LHCN-M2 (cell line): Measurements from ENCODE around the gene FARP1. TPM values are rescaled to one million over a fixed set of nuclear protein-coding genes. Genes with fewer than 3 reads are reported as not detected.

Experiments used
- DNase-seq: peaks from one replicate; pipeline ENCODE4 v3.0.0-alpha.2; 2012; ENCODE audit warnings: low read depth
- total RNA-seq: library from RNA; depleted of rRNA; stranded (reverse); fragments of >200 nt; gene quantifications from 2 replicates; pipeline ENCODE4 v1.2.3, GENCODE V29; 2014

Gene FARP1
- total RNA-seq, 1 experiment from 2014 or later = 15.8 TPM

DNA sequence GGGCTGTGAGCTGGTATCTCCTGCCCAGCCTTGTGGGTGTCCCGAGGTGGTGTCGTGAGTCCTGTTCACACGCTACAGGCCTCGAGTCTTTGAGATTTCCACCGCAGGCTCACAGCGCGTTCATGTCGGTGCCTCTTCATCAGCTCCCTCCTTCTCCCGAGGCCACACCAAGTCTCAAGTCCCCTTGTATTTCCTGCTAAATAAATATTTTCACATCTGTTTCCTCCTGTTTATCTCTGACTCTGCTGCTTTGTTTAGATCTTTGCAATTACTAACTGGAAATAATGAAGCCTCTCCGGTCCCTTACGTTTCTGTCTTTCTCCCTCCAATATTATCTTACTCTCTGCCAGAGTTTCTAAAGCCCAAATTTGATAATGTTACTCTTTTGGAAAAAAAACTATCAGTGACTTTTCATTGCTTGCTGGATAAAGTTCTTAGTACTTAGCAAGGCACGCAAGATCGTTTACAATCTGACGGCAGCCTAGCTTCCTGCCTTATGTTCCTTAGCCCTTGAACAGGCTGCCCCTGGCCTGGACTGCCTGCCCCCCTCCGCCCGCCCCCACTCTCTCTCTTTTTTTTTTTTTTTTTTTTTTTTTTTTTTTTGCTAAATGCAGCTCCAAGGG lies 164.7 kb downstream of the FARP1 start:
- DNase-seq = no peak

- no peak for DNase-seq
These were observed 165.4 kb downstream of the FARP1 start for GRCh38 chr13:98308086-98308911.

DNA sequence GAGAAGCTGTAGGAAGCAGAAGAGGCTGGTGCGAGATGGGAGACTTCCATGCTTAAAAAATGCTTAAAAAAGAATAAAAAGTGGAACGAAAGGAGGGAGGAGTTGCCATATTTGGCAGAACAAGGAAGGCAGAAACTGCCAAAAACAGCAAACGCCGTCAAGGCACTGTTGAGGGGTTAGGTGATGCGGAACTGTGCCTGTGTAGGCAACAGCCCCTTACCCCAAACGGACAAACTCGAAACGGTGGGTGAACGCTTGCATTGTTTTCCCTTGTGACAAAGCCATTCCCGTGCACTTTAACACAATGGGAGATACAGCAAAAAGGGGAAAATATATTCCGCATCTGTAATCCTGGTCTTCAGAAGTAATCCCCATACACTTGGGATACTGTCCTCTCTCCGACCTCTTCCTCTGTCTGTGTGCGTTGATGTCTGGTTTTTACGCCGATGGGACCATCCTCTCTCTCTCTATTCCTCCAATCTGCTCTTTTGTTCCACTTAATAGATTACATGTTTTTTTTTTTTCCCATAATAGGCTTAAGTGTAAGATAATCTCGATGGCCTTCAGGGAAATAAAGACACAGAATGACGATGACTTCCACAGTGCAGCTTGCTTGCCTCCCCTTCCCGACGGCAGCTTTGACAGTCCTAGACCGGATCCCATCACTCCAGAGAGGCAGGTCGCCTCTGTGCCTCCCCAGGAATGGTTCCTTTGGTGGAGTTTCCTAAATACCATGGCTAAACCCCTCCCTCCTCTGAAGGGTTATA lies 166.9 kb downstream of the FARP1 start:
- no peak for DNase-seq

DNA sequence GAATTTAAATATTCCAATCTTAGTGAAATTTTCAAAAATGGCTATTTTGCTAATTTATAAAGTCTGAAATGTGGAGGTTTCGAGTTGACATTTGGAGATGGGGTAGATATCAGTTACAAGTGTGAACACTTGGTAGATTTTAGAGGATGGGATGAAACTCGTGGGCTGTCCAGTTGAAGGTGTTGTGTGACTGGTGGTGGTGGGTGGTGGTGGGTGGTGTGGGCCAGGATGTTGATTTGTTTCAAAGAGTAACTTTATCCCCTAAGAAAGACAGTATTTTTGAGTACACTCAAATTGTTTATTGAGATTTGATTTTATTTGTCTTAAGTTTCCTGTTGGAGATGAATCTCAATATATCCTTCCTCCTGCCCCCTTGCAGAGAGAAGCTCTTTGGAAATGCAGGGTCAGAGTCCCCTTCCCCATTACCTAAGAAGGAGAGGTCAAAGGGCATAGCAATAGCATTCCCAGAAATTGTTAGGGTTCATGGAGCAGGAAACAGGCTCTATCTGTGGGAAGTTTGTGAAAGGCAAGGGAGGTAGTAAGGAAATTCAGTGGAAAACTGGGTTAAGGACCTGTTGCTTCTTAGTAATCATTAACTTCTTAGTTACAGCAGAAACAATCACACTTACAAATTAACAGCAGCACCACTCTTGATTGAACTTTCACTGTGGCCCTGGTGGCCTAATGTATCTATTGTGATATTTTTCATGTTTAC lies 167.7 kb downstream of the FARP1 start:
- no peak for DNase-seq

DNA sequence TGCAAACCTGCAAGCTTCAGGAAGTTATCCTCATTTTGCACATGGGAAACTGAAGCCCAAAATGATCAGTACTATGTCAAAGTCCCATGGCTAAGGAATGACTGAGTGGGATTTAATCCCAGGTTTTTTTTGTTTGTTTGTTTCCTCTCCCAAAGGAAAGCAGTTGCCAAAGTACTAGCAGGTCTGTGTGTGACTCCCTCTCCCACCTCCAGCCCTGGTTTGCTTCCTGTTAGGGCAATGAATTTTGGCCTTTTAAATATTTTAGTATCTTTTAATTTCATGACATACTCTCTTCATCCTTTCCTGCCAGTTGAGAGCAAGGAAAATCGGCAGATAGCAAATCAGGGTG lies 168.3 kb downstream of the FARP1 start:
- no peak for DNase-seq

DNA sequence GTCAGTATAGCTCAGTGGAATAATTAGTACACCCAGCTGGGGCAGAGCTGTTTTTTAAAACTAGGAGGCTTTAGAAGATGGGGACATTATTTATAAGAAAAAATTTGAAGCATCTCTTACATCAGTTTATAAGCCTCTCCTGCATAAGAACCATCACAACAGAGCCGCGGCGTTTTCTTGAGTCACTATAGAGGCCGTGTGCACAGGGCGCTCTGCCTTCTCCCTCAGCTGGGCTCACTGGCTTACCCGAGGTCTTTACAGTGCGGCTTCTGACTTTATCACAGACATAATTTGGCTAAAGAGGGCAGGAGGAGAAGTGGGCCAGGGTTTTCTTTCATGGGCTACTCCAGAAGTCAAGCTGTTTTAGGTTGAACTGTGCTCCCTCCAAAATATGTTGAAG lies 169.7 kb downstream of the FARP1 start:
- no peak for DNase-seq

DNA sequence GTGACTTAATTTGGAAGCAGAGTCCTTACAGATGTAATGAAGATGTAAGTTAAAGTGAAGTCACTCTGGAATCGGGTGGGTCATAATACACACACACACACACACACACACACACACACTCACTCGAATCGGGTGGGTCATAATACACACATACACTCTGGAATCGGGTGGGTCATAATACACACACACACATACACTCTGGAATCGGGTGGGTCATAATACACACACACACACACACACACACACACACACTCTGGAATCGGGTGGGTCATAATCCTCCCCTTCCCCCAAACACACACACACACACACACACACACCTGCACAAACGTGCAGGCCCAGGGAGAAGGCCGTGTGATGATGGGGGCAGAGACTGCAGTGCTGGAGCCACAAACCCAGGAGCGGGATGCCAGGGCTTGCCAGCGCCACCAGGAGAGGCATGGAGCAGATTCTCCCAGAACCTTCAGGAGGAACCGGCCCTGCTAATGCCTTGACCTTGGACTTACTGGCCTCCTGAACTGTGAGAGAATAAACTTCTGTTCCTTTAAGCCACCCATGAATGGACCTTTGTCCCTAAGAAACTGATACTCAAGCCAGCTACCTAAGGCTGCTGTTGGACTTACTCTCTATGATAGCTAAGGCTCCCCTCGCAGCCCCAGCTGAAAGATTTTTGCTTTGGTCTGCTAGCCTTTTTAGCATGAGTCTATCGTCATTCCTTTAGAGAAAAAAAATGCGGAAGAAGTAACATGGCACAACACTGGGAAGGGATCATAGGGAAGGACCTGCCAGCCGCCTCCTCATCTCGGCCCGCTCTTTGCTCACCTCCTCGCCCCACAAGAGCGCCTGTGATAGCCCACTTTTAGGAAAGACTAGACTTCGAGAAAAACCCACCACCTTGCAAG lies 170.4 kb downstream of the FARP1 start:
- DNase-seq = no peak

DNA sequence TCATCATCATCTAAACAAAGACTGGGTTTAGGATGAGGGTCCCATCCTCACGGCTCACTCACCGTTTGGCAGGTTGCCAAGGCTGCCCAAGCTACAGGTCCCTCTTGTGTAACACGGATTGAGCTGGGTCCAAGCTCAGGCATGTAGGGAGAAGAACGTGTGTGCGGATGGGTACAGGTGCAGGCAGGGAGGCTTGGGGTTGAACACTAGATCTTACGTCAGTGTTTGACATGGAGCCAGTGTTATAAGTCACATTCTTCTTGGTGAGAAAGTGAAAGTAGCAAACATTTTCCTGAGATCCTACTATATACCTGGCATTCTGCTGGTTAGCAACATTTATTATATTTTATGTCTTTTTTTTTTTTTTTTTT lies 171.0 kb downstream of the FARP1 start:
- no peak for DNase-seq

DNA sequence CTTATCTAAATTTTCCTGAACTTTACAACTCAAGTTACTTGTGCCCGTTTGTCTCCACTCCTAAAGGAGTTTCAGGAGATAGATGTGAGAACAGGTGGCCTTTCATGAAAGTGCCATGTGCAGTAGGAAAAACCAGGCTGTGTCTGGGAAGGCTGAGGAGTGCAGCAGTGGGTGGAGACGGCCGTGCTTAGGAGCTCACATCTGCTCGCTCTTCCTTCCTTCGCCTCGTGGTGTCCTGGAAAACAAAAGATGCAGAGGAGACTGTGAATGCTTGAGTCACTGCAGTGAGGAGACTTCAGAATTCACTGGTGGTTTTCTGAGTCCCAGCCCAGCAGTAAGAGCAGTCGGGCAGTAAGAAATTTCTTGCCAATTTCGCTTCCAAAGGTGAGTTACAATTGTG lies 172.6 kb downstream of the FARP1 start:
- peak; percentile 37 for DNase-seq

DNA sequence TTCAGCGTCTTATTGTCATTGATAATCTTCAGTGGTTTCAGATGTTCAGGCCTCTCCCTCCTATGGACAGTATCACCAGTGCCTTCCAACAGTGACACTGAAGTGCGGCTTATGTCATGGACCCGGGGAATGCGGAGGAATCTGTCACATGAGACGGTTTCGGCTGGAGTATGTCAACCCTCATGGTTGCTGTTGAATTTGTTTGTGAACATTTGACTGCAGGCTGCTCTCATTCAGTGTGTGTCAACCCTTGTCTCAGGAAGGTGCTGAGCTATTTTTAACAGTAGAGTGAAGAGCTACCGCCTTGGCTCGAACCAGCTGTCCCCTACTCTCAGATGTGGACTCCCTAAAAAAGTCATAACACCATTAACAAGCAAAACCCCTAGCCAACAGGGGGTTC lies 173.0 kb downstream of the FARP1 start:
- no peak for DNase-seq

- no peak for DNase-seq
These were observed 174.8 kb downstream of the FARP1 start for GRCh38 chr13:98317573-98318171.

DNA sequence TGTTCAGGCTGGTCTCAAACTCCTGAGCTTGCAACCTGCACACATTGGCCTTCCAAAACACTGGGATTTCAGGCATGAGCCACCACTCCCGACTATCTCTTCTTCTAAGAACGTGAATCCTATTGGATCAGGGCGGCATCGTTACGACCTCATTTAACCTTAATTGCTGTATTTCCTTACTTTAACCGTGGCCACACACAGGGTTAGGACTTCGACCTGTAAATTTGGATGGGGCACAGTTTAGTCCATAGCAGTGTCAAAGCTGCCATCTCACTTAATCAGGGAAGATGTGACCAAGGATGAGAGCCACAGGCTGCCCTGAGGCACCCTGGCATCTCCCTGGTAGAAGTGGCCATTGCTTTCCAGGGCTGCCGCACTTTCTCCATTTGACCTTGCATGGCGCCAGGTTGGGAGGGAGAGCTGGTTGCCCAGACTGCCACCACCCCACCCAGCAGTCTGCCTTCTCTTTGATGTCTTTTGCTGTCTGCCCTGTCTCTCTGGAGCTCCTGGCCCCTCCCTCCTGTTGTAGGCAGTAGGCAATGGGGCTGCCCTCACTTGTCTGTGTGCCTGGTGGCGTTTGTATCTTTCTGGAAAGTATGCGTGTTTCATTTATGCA lies 175.5 kb downstream of the FARP1 start:
- DNase-seq = no peak

DNA sequence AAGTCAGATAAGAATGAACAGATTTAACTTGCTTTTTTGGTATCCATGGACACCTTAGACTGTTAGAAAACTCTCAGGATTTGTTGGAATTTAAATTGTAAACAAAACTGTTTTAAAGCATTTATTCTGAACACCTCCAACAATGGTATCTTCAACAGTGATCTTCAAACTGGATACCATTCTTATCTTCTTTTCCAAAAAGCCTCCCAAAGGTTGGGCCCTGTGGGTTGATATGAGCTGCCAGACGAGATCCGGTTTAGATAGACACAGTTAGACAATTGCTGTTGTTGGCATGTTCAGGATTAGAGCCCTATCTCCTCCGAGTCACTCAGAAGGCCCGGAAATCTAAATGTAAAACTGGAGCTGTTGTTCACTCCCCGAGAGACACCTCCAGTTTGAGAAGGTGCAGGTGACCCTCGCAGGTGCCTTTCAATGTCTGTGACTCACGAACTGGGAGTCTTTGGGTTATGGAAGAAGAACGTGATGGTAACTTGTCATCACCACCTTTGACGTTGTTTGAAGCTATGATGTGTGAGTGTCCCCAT lies 177.7 kb downstream of the FARP1 start:
- DNase-seq = no peak

- DNase-seq = no peak
These were observed 178.5 kb downstream of the FARP1 start for GRCh38 chr13:98321395-98321794.

- no peak for DNase-seq
These were observed 179.3 kb downstream of the FARP1 start for GRCh38 chr13:98322091-98322718.

DNA sequence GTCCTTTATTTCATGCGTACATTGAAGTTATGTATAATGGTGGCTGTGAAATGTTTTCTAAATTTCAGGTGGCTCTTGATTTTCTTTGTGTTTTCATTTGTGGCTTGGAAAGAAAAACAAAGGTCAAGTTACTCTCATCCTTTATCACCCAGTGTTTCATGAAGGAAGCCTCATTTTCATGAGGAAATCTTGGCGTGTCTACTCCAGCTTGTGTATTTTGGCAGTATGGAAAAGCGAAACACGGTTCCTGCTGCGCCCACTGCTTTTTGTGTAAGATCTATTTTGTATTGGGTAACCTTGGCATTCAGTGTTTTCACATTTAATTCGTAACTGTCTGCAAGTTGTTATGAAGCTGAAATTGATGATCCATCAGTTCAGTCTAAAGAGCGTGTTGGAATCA lies 181.2 kb downstream of the FARP1 start:
- peak; percentile 5 for DNase-seq

- DNase-seq = no peak
These were observed 182.8 kb downstream of the FARP1 start for GRCh38 chr13:98325724-98326123.

GRCh38 chr13:98326291-98326690 lies 183.4 kb downstream of the FARP1 start:
- DNase-seq = no peak
